HCT116 (cell line): ENCODE results near the gene RCC1.

Experiments used
- POLR2AphosphoS5 ChIP-seq: IDR thresholded peaks from 2 replicates; pipeline ENCODE4 v1.6.1; 2011; ENCODE audit warnings: mild to moderate bottlenecking, low read depth, low read length, moderate library complexity
- RAD21 ChIP-seq: IDR thresholded peaks from 2 replicates; pipeline ENCODE4 v1.6.1; 2012; ENCODE audit warnings: low read depth, mild to moderate bottlenecking
- TCF7L2 ChIP-seq: IDR thresholded peaks from 2 replicates; pipeline ENCODE4 v1.7.0; 2011; ENCODE audit warnings: borderline replicate concordance, inconsistent platforms; ENCODE audit not compliant: insufficient read depth, insufficient read length; ENCODE audit errors: extremely low read depth
- TF ChIP-seq, protein P1 (sequence below), 3 experiments: fragments of 200-600 bp in 1 of 3; sonication (generic) in 1 of 3; IDR thresholded peaks in 2 of 3; conservative IDR thresholded peaks in 1 of 3; 2 replicates each; pipeline ENCODE4 v1.5.1; 2012 to 2017; ENCODE audit warnings: low read depth in 2 of 3, low read length in 2 of 3, antibody characterized with exemption in 1 of 3, borderline replicate concordance in 1 of 3, control low read depth in 1 of 3, mild to moderate bottlenecking in 1 of 3, mixed read lengths in 1 of 3, mixed run types in 1 of 3, moderate library complexity in 1 of 3; ENCODE audit not compliant: insufficient read depth in 1 of 3

DNA sequence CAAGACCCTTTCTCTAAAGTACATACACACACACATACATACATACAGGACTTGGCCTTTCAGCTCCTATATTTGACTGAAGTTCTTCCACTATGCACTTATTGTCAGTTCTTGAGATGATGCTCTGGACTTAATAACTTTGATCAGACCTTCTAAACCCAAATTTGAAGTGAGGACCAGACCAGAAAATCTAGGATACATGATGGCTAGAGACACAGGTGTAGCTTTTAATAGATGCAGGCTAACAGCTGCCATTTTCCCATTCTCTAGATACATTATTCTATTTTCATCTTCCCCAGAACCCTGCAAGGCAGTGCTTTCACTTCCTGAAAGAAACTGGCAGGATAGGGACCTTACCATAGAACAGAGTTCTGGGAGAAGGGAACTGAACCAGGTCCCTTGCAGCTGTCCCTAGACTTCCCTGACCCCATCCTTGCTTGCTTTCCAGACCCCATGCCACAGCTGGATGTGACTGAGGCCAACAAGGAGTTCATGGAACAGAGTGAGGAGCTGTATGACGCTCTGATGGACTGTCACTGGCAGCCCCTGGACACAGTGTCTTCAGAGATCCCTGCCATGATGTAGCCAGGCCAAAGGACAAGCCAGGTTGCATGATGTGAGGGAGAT lies 71.3 kb downstream of the RCC1 start:
- TF ChIP-seq POLR2AphosphoS5 (no peak; the same call in none of the 2 replicates), TCF7L2 (no peak), RAD21 (no peak)
- TF ChIP-seq, protein P1, sequence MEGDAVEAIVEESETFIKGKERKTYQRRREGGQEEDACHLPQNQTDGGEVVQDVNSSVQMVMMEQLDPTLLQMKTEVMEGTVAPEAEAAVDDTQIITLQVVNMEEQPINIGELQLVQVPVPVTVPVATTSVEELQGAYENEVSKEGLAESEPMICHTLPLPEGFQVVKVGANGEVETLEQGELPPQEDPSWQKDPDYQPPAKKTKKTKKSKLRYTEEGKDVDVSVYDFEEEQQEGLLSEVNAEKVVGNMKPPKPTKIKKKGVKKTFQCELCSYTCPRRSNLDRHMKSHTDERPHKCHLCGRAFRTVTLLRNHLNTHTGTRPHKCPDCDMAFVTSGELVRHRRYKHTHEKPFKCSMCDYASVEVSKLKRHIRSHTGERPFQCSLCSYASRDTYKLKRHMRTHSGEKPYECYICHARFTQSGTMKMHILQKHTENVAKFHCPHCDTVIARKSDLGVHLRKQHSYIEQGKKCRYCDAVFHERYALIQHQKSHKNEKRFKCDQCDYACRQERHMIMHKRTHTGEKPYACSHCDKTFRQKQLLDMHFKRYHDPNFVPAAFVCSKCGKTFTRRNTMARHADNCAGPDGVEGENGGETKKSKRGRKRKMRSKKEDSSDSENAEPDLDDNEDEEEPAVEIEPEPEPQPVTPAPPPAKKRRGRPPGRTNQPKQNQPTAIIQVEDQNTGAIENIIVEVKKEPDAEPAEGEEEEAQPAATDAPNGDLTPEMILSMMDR (IDR thresholded peaks at IDR 0.05 in 2 of 3, conservative IDR thresholded peaks at IDR 0.05 in 1 of 3; ENCODE audit: borderline replicate concordance in 1 of 3, insufficient read depth in 1 of 3, low read depth in 2 of 3, low read length in 2 of 3), result no peak
